M059J (cell line): ENCODE results near the gene CERS6. TPM values are rescaled to one million over a fixed set of nuclear protein-coding genes. Genes with fewer than 3 reads are reported as not detected.

Source experiments
- total RNA-seq: library from RNA; depleted of rRNA; stranded (reverse); fragments of >200 nt; shearing (Covaris generic); gene quantifications from 2 replicates; pipeline ENCODE4 v1.2.3, GENCODE V29; 2014; rRNA removed

CERS6 gene
- total RNA-seq, 1 experiment from 2014 or later: 22.8 TPM

Other genes with a start within 250 kb of the CERS6 start
- 8.6 and 14.4 TPM in 2 replicates for gene STK39, start 208.7 kb upstream of the CERS6 start, total RNA-seq